ENCODE measurements around the gene PAX8. TPM values are rescaled to one million over a fixed set of nuclear protein-coding genes. Genes with fewer than 3 reads are reported as not detected.
"Not testable (repeated sequence)": the region's sequence is repeated elsewhere in the genome, so short reads cannot be mapped to it uniquely, and the experiment has no call there.

The PAX8 gene
- polyA plus RNA-seq, 3 donors, result 213 to 241 (median 227) TPM

- not testable (repeated sequence) for DNase-seq (ENCODE audit: low read depth in 3 of 3, low spot score in 2 of 3)
Measured at GRCh38 chr2:113297590-113297989, 18.9 kb upstream of the PAX8 start.

DNA sequence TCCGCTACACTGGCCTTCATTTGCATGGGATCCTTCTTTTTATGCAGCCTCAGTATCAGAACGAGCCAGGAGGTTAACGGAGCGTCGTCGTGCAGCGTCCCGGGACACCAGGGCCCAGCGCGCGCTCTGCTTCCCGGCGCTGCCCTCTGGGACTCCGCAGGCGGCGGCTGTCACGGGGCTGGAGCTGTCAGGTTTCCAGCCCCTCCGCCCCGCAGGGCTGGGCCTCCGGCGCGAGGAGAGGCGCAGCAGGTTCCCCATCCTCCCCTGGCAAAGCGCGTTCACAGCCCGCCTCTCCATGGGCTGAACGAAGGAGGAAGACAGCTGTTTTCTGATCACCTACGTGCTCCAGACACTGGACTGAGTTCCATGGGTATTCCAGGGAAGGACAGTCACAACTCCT lies 12.5 kb upstream of the PAX8 start:
- DNase-seq (ENCODE audit: low read depth in 3 of 3, low spot score in 2 of 3), result no peak

DNA sequence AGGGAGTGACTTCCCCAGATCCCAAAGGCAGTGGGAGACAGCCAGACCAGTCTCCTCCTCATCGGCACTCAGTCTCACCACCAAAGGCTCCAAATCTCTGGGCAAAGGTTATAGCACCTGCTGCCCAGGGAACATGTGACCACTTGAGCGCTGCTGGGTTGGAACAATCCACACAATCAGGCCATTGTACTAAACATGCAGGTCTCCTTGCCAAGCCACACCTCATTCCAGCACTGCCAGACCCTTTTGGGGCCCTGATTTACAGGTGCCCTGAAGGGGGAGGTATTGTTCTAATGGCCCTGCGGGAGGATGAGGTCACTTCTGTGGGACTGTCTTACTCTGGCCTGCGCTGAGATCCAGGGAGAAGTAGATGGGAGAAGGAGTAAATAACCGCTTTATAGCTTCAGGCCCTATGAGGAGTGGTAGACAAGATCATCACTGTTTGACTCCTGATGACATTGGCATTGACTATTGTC lies 10.0 kb upstream of the PAX8 start:
- not testable (repeated sequence) for DNase-seq (ENCODE audit: low read depth in 3 of 3, low spot score in 2 of 3)

DNA sequence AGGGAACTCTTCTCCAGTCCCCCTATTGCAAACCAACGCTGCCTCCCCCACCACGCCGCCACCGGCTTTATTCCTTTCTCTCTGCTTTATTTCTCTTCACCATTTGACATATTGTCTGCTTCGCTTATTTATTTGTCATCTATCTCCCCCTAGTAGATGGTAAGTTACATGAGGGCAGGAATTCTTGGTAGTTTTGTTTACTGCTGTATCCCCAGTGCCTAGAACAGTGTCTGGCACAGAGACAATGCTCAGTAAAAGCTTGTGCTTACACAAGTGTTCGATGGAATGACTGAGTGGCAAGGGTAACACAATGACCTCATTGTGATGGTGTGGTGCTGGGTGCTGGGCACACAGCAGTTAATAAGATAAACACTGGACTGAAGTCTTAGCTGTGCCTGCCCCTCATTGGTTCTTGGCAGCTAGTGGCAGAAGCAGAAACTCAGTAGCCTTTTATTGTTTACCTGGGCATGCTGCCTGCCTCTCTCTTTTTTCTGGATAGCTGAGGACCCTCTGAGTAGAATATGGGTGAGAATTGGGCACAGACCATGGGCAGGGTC lies 9.5 kb upstream of the PAX8 start:
- DNase-seq (ENCODE audit: low read depth in 3 of 3, low spot score in 2 of 3), result not testable (repeated sequence)

- DNase-seq (ENCODE audit: low read depth in 3 of 3, low spot score in 2 of 3), result no peak
Measured at GRCh38 chr2:113285816-113286215, 7.1 kb upstream of the PAX8 start.

GRCh38 chr2:113284999-113285398 lies 6.3 kb upstream of the PAX8 start:
- DNase-seq (ENCODE audit: low read depth in 3 of 3, low spot score in 2 of 3), result not testable (repeated sequence)

GRCh38 chr2:113284476-113284875 lies 5.8 kb upstream of the PAX8 start:
- DNase-seq (ENCODE audit: low read depth in 3 of 3, low spot score in 2 of 3), result no peak

DNA sequence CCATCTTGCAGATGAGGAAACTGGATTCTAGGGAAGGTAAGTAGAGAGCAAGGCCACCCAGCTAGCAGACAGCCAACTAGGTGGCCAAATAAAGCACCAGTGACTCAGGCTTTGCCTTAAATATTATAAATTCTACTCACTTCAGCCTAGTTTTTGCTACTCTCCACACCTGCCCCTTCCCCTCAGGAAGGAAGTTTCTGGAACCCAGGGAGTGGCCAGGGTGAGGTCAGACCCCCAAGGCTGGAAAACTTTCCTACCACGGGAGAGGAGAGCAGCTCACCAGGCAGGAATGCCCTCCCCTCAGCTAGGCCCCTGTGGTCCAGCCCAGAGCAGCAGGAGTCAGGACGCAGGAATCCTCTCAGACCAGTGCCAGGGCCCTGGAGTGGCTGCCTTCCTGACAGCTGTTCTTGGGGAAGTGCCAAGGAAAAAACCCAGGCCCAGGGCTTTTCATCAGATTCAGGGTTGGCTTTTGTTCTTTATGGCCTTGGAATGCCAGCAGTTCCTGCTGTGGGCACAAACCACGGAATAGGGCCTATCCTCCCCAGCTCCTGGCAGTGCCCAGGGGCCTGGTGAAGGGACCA lies 5.1 kb upstream of the PAX8 start:
- no peak for DNase-seq (ENCODE audit: low read depth in 3 of 3, low spot score in 2 of 3)

DNA sequence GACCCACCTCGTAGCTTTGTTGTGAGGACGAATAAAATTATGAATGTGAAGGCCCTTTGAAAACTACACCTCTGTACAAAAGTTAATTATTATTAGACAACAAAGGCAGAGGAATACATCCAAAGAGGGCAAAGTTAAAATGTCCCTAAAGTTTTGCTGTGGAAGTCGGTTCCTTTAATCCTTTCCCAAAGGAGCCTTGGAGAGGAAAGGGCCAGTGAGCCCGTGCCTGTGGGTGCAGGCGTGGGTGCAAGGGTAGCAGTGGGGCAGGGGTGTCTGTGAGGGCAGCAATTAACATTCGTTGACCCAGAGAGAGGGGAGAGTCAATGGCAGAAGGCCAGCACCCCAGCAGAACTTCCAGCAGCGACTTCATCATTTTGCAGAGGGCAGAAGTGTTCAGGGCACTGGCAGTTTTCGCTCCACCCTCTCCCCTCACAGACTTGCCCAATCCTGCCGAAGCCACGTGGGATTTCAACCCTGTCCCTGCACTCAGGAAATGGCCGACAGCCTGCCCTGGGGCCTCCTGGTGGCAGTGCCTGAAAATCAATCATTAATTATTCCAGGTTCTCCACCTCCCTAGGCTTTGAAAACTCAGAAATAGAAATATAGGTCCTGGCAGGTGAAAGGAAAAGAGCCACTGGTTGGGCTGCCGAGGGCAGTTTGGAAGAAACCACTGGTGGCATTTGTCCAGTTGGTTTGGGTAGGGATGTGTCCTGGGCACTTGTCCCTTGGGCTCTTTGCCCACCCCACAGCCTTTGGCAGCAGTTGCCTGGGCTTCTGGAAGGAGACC lies 4.2 kb upstream of the PAX8 start:
- no peak for DNase-seq (ENCODE audit: low read depth in 3 of 3, low spot score in 2 of 3)

DNA sequence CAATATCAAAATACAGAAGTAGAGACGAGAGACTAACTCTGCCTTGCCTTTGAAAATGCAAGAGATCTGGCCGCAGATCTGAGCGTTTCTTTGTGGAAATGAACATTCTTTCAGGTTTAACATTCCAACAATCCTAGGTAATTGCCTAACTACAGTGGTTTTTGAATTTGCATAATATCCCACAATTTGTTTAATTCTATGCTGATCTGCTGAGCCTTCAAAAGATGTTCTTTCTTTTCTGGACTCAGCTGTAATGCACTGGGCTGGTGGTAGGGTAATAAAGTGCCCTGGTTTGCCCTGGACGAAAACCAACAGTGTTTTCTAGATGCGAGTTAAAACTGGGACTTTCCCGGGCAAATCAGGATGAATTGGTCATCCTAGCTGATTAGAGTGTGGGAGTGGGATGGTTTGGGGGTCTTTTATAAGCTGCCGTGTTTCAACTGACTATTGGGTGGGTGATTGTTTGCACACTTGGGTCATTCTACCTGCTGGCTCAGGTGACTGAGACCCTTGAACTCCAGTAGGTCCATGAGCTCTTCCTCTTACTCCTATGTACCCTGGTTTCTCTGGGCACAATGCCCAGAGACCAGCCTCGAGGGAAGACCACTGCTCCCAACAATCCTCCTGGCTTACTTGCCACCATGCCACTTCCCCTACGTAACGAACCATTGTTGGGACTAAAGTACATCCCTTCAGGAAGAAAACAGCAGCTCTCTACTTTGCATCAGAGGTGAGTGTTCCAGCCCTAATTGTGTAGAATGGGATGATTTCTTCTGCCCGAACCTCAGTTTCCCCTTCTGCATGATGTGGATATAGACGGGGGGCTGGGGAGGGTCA lies 3.4 kb upstream of the PAX8 start:
- no peak for DNase-seq (ENCODE audit: low read depth in 3 of 3, low spot score in 2 of 3)

DNA sequence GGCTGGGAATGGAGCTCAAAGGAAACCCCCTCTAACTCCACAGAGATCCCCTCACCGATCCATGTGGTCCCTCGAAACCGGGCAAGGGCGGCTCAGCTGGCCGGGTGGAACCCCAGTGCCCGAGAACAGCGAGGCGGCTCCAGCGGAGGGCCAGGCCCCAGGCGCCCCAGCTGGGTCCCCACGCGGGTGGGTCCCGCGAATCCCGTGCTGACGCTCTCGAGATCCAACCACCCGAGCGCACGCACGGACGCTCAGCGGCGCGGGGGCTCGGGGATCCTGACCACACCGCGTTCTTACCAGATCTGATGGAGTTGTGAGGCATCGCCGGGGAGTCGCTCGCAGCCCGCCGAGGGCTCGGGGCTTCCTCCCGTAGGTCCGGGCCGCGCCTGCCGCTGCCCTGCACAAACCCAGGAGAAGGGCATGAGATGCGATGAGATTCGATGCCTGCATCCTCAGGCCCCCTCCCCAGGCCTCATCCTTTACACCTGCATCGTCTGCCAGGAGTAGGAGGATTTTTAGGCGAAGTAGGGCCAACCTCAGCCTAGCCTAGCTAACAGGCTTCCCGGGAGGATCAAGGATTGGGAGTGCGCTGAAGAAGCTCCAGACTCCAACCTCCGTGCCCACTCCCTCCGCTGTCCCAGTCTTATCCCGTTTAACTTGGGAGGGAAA lies 514 bp downstream of the PAX8 start:
- DNase-seq (ENCODE audit: low read depth in 3 of 3, low spot score in 2 of 3), result no peak

GRCh38 chr2:113277474-113278072 lies 1.1 kb downstream of the PAX8 start:
- no peak for DNase-seq (ENCODE audit: low read depth in 3 of 3, low spot score in 2 of 3)

GRCh38 chr2:113276761-113277425 lies 1.8 kb downstream of the PAX8 start:
- DNase-seq (ENCODE audit: low read depth in 3 of 3, low spot score in 2 of 3), result no peak

- DNase-seq (ENCODE audit: low read depth in 3 of 3, low spot score in 2 of 3), result no peak
Measured at GRCh38 chr2:113276216-113276760, 2.4 kb downstream of the PAX8 start.

- DNase-seq (ENCODE audit: low read depth in 3 of 3, low spot score in 2 of 3), result no peak
Measured at GRCh38 chr2:113275556-113276215, 3.0 kb downstream of the PAX8 start.

DNA sequence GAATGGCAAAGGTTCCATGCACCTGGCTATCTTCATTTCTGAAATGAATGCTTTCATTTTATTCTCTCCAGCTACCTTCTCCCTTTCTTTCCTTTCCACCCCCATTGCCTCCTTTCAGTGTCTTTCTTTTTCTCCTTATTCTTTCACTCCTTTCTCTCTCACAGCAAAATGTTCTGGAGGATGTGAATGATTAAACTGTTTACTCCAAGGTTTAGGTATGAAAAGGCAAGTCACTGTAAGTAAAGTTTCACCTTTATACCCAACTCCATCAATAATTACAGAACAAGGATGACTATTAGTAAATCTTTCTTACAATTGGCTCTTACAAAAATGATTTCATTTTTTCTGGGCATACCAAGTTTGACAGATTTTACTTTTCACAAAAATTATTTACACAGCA lies 4.3 kb downstream of the PAX8 start:
- DNase-seq (ENCODE audit: low read depth in 3 of 3, low spot score in 2 of 3), result no peak

DNA sequence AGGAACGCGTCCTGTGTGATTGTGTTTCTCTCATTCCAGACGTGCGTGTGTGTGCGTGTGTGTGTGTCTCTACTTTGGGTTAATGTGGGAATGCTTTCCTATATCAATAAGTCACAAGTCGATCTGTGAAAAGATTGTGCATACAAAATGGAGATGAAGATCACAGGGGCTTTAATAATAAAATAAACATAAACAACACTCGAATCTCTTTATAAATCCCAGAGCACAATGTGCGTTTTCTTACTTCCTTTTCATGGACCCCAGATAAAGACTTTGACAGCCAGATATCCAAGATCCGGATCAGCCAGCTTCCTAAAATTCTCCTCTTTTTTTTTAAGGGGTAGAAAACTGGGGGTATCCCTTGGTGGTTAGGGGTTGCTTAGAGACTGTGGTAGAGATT lies 4.7 kb downstream of the PAX8 start:
- DNase-seq (ENCODE audit: low read depth in 3 of 3, low spot score in 2 of 3), result no peak

GRCh38 chr2:113273027-113273551 lies 5.6 kb downstream of the PAX8 start:
- DNase-seq (ENCODE audit: low read depth in 3 of 3, low spot score in 2 of 3), result no peak

GRCh38 chr2:113272477-113272876 lies 6.2 kb downstream of the PAX8 start:
- no peak for DNase-seq (ENCODE audit: low read depth in 3 of 3, low spot score in 2 of 3)

All from right renal cortex interstitium (tissue), 3 donors.